SU-DHL-6 (cell line): ENCODE measurements around the gene TXNRD1.

Experiments
- H2AFZ ChIP-seq: fragments of 200-600 bp; sonication (generic); 2 replicates; pipeline ENCODE4 v1.6.1; 2014; ENCODE audit warnings: low read depth, mild to moderate bottlenecking, moderate library complexity, mixed read lengths, antibody characterized with exemption, low read length; ENCODE audit not compliant: severe bottlenecking
- H3F3A ChIP-seq: fragments of 200-600 bp; shearing (Covaris generic); 2 replicates; pipeline ENCODE4 v1.6.0; 2016; ENCODE audit warnings: antibody characterized with exemption, mild to moderate bottlenecking; ENCODE audit not compliant: insufficient read depth
- H3K27ac ChIP-seq: fragments of 200-600 bp; sonication (generic); 2 replicates; pipeline ENCODE4 v1.5.1; 2016; ENCODE audit warnings: low read depth, mild to moderate bottlenecking, low read length, moderate library complexity, mixed read lengths
- H3K27me3 ChIP-seq: fragments of 200-600 bp; sonication (generic), shearing (Covaris generic); 2 replicates; pipeline ENCODE4 v1.6.0; 2014; ENCODE audit warnings: mild to moderate bottlenecking, low read length
- H3K36me3 ChIP-seq: fragments of 200-600 bp; sonication (generic); 2 replicates; pipeline ENCODE4 v1.6.1; 2014; ENCODE audit warnings: mild to moderate bottlenecking, low read length, mixed read lengths
- H3K4me2 ChIP-seq: fragments of 300-600, 200-600 bp; shearing (Covaris generic), sonication (generic); 2 replicates; pipeline ENCODE4 v1.6.0; 2014; ENCODE audit warnings: low read length, low read depth, mild to moderate bottlenecking; ENCODE audit not compliant: poor library complexity, severe bottlenecking
- H3K4me3 ChIP-seq: fragments of 200-600 bp; sonication (generic); 2 replicates; pipeline ENCODE4 v1.5.1; 2014; ENCODE audit warnings: antibody characterized with exemption, low read length, mild to moderate bottlenecking, mixed read lengths; ENCODE audit not compliant: insufficient read depth, poor library complexity, severe bottlenecking
- H3K79me2 ChIP-seq: fragments of 200-600 bp; sonication (generic); 2 replicates; pipeline ENCODE4 v1.6.1; 2014; ENCODE audit warnings: mild to moderate bottlenecking, low read length, moderate library complexity; ENCODE audit not compliant: insufficient read depth
- H3K9ac ChIP-seq: fragments of 200-600 bp; sonication (generic); 2 replicates; pipeline ENCODE4 v1.7.0; 2014; ENCODE audit warnings: mild to moderate bottlenecking, low read length
- H3K9me2 ChIP-seq: fragments of 200-600 bp; sonication (generic); replicated peaks from 2 replicates; pipeline ENCODE4 v1.6.1; 2014; ENCODE audit warnings: low read length; ENCODE audit not compliant: insufficient read depth
- H3K9me3 ChIP-seq: fragments of 200-600 bp; sonication (generic); 2 replicates; pipeline ENCODE4 v1.6.1; 2014; ENCODE audit warnings: low read length, mixed read lengths; ENCODE audit not compliant: insufficient read depth
- H4K20me1 ChIP-seq: fragments of 200-600 bp; sonication (generic); 2 replicates; pipeline ENCODE4 v1.6.1; 2014; ENCODE audit warnings: low read depth, mild to moderate bottlenecking, antibody characterized with exemption, low read length, moderate library complexity, mixed read lengths
- CTCF ChIP-seq: fragments of 200-600 bp; sonication (generic); IDR thresholded peaks from one replicate; pipeline ENCODE4 v1.5.1; 2017; ENCODE audit warnings: antibody characterized with exemption, mild to moderate bottlenecking, low read length, moderate library complexity; ENCODE audit not compliant: insufficient read depth, poor library complexity, severe bottlenecking
- EZH2phosphoT487 ChIP-seq: fragments of 200-600 bp; sonication (generic), shearing (Covaris generic); conservative IDR thresholded peaks from 2 replicates; pipeline ENCODE4 v1.6.1; 2018; ENCODE audit warnings: mild to moderate bottlenecking, antibody characterized with exemption, low read length, moderate library complexity, mixed read lengths

The TXNRD1 gene

GRCh38 chr12:104167519-104168458, 47.8 kb upstream of the TXNRD1 start:
- H3K36me3 ChIP-seq = no peaks in the 10 kb centered on the region
- H3K9me3 ChIP-seq = no peaks in the 10 kb centered on the region
- H3K4me2 ChIP-seq = no peak overlapping the region
- no peak overlapping the region for H3K9ac ChIP-seq
- H2AFZ ChIP-seq = no peak overlapping the region
- no peaks in the 10 kb centered on the region for H3F3A ChIP-seq
- H3K4me3 ChIP-seq = no peak overlapping the region
- no peaks in the 10 kb centered on the region for H4K20me1 ChIP-seq
- H3K27me3 ChIP-seq = no peaks in the 10 kb centered on the region
- H3K27ac ChIP-seq = no peak overlapping the region
- no peaks in the 10 kb centered on the region for H3K79me2 ChIP-seq
- TF ChIP-seq CTCF = no peak
- TF ChIP-seq EZH2phosphoT487 = no peak
- H3K9me2 ChIP-seq = no peaks in the 10 kb centered on the region

- Histone ChIP-seq H3K79me2 (no peaks in the 10 kb centered on the region), H3K4me3 (no peak overlapping the region), H3F3A (no peaks in the 10 kb centered on the region), H3K9me3 (no peaks in the 10 kb centered on the region), H3K27ac (no peak overlapping the region), H3K9me2 (no peaks in the 10 kb centered on the region), H2AFZ (no peak overlapping the region), H3K9ac (no peak overlapping the region), H3K4me2 (no peak overlapping the region), H3K27me3 (no peaks in the 10 kb centered on the region), H3K36me3 (no peaks in the 10 kb centered on the region), H4K20me1 (no peaks in the 10 kb centered on the region)
- TF ChIP-seq CTCF = no peak
- TF ChIP-seq EZH2phosphoT487 = no peak
Measured at GRCh38 chr12:104168596-104168995, 47.0 kb upstream of the TXNRD1 start.

GRCh38 chr12:104171785-104172569, 43.6 kb upstream of the TXNRD1 start:
- no peaks in the 10 kb centered on the region for H4K20me1 ChIP-seq
- H3F3A ChIP-seq = 0 out of 2 replicates have a peak, but pooled peaks cover 3% of the 10 kb centered on the region
- no peaks in the 10 kb centered on the region for H3K27me3 ChIP-seq
- H3K79me2 ChIP-seq = no peaks in the 10 kb centered on the region
- TF ChIP-seq EZH2phosphoT487 = no peak
- TF ChIP-seq CTCF = no peak
- H3K36me3 ChIP-seq = no peaks in the 10 kb centered on the region
- H3K9me3 ChIP-seq = no peaks in the 10 kb centered on the region
- no peak overlapping the region for H3K4me3 ChIP-seq
- no peak overlapping the region for H2AFZ ChIP-seq
- no peak overlapping the region for H3K4me2 ChIP-seq
- H3K27ac ChIP-seq = no peak overlapping the region
- no peaks in the 10 kb centered on the region for H3K9me2 ChIP-seq
- H3K9ac ChIP-seq = no peak overlapping the region
